GM18520 (cell line): ENCODE measurements around the gene BCO1.

Experiments
- ATAC-seq: cut with Tn5 transposase; IDR thresholded peaks from one replicate; pipeline ENCODE4 v1.9.1; 2021; ENCODE audit not compliant: unreplicated experiment

The BCO1 gene

GRCh38 chr16:81275064-81275532 is 36.6 kb downstream of the BCO1 start:
- ATAC-seq = no peak

- no peak for ATAC-seq
Observed at GRCh38 chr16:81275795-81276194, 37.3 kb downstream of the BCO1 start.

- no peak for ATAC-seq
Observed at GRCh38 chr16:81276323-81276722, 37.8 kb downstream of the BCO1 start.

GRCh38 chr16:81277541-81278080 is 39.1 kb downstream of the BCO1 start:
- ATAC-seq = no peak

GRCh38 chr16:81278526-81278925 is 40.0 kb downstream of the BCO1 start:
- ATAC-seq = no peak

GRCh38 chr16:81279392-81279791 is 40.9 kb downstream of the BCO1 start:
- no peak for ATAC-seq

- ATAC-seq = no peak
Observed at GRCh38 chr16:81280393-81280792, 41.9 kb downstream of the BCO1 start.

- ATAC-seq = no peak
Observed at GRCh38 chr16:81283044-81283443, 44.6 kb downstream of the BCO1 start.

- no peak for ATAC-seq
Observed at GRCh38 chr16:81284995-81285600, 46.6 kb downstream of the BCO1 start.

GRCh38 chr16:81286190-81286589 is 47.7 kb downstream of the BCO1 start:
- ATAC-seq = no peak

GRCh38 chr16:81291117-81291516 is 52.6 kb downstream of the BCO1 start:
- no peak for ATAC-seq

- ATAC-seq = no peak
Observed at GRCh38 chr16:81292936-81293335, 54.4 kb downstream of the BCO1 start.

GRCh38 chr16:81293909-81294802 is 55.7 kb downstream of the BCO1 start:
- no peak for ATAC-seq

GRCh38 chr16:81296631-81297030 is 58.1 kb downstream of the BCO1 start:
- ATAC-seq = no peak

- ATAC-seq = no peak
Observed at GRCh38 chr16:81307770-81308169, 69.3 kb downstream of the BCO1 start.

GRCh38 chr16:81310045-81310644 is 71.7 kb downstream of the BCO1 start:
- no peak for ATAC-seq

- ATAC-seq = no peak
Observed at GRCh38 chr16:81311762-81312161, 73.3 kb downstream of the BCO1 start.

- no peak for ATAC-seq
Observed at GRCh38 chr16:81313701-81314602, 75.5 kb downstream of the BCO1 start.

- ATAC-seq = peak; percentile 97
Observed at GRCh38 chr16:81314603-81315270, 76.2 kb downstream of the BCO1 start, which contains the start of gene GAN. TSS of gene GAN (plus strand) at chr16:81314962. CDS start at chr16:81315114, 152 bp downstream.
